PC-9 (cell line): ENCODE data around the gene BRINP2. TPM values are rescaled to one million over a fixed set of nuclear protein-coding genes. Genes with fewer than 3 reads are reported as not detected.

ENCODE experiments used
- BruUV-seq: library from RNA; stranded (reverse); fragments of 400-500 nt; replicated peaks from 2 replicates; lab custom pipeline; 2021; lab: Mats Ljungman, UMichigan
- CTCF ChIA-PET: fragments of 300-600 bp; sonication (Branson Sonifier 250); formaldehyde crosslinking; loops from one replicate; lab custom pipeline; 2022; ENCODE audit warnings: antibody characterized with exemption; lab: Charles Lee
- POLR2A ChIA-PET: fragments of 300-600 bp; sonication (Branson Sonifier 250); formaldehyde crosslinking; loops from one replicate; lab custom pipeline; 2022; ENCODE audit warnings: antibody characterized with exemption; ENCODE audit not compliant: unreplicated experiment; lab: Charles Lee
- DNase-seq, 2 experiments: peaks; one replicate each; pipeline versions ENCODE4 v3.0.0 to v3.0.0-alpha.2; 2015 to 2022; ENCODE audit warnings: mixed read lengths in 1 of 2
- H2AFZ ChIP-seq: fragments of 200-600 bp; sonication (generic); 2 replicates; pipeline ENCODE4 v1.8.1; 2017; ENCODE audit warnings: antibody characterized with exemption
- H3F3A ChIP-seq: fragments of 200-600 bp; sonication (generic); 2 replicates; pipeline ENCODE4 v1.8.1; 2017; ENCODE audit warnings: antibody characterized with exemption, mild to moderate bottlenecking, low read depth; ENCODE audit not compliant: insufficient read depth
- H3K27ac ChIP-seq: fragments of 200-600 bp; sonication (generic); 2 replicates; pipeline ENCODE4 v1.6.1; 2016; ENCODE audit warnings: mixed run types
- H3K27me3 ChIP-seq: fragments of 200-600 bp; sonication (generic); 2 replicates; pipeline ENCODE4 v1.6.1; 2016; ENCODE audit warnings: low read depth, mixed run types; ENCODE audit not compliant: insufficient read depth
- H3K36me3 ChIP-seq: fragments of 200-600 bp; sonication (generic); 2 replicates; pipeline ENCODE4 v1.6.1; 2016; ENCODE audit warnings: low read depth, mixed run types
- H3K4me1 ChIP-seq: fragments of 200-600 bp; sonication (generic); replicated peaks from 2 replicates; pipeline ENCODE4 v1.6.1; 2016; ENCODE audit warnings: mixed run types; ENCODE audit not compliant: insufficient read depth
- H3K4me2 ChIP-seq: fragments of 200-600 bp; sonication (generic); 2 replicates; pipeline ENCODE4 v1.6.1; 2017; ENCODE audit warnings: mixed run types
- H3K4me3 ChIP-seq: fragments of 200-600 bp; sonication (generic); 2 replicates; pipeline ENCODE4 v1.6.1; 2016; ENCODE audit warnings: mixed run types
- H3K79me2 ChIP-seq: fragments of 200-600 bp; sonication (generic); 2 replicates; pipeline ENCODE4 v1.6.1; 2017; ENCODE audit warnings: low read depth, mixed run types
- H3K9me2 ChIP-seq: fragments of 200-600 bp; sonication (generic); 2 replicates; pipeline ENCODE4 v1.8.1; 2017; ENCODE audit warnings: mild to moderate bottlenecking; ENCODE audit not compliant: insufficient read depth
- H3K9me3 ChIP-seq: fragments of 200-600 bp; sonication (generic); 2 replicates; pipeline ENCODE4 v1.8.1; 2016; ENCODE audit warnings: low read depth; ENCODE audit not compliant: insufficient read depth
- H4K20me1 ChIP-seq: fragments of 200-600 bp; sonication (generic); 2 replicates; pipeline ENCODE4 v1.8.1; 2017; ENCODE audit not compliant: insufficient read depth
- CTCF ChIP-seq: fragments of 200-600 bp; sonication (generic); conservative IDR thresholded peaks from 2 replicates; pipeline ENCODE4 v1.6.1; 2017; ENCODE audit warnings: mixed run types, antibody characterized with exemption, mild to moderate bottlenecking, moderate library complexity
- EZH2 ChIP-seq: fragments of 200-600 bp; sonication (generic); IDR thresholded peaks from 2 replicates; pipeline ENCODE4 v1.8.0; 2017; ENCODE audit warnings: antibody characterized with exemption, low read depth
- intact Hi-C: fragments of 100-400 bp; cut with micrococcal nuclease; formaldehyde crosslinking; loops from one replicate; pipeline ENCODE4 v1.10.0; 2022; ENCODE audit not compliant: unreplicated experiment
- total RNA-seq: library from RNA; stranded (reverse); gene quantifications from 2 replicates; pipeline ENCODE4 v1.2.3, GENCODE V29; 2021

The BRINP2 gene
- total RNA-seq, 1 experiment from 2014 or later: not detected

GRCh38 chr1:177252877-177253276 lies 82.1 kb downstream of the BRINP2 start:
- H3K4me1 ChIP-seq: no peaks in the 10 kb centered on the region
- no peaks in the 10 kb centered on the region for H3K9me2 ChIP-seq
- no peak overlapping the region for H2AFZ ChIP-seq
- intact Hi-C loops: no loop called here
- POLR2A ChIA-PET: no interaction called here
- DNase-seq: no peak
- no peaks in the 10 kb centered on the region for H3K9me3 ChIP-seq
- no peaks in the 10 kb centered on the region for H3K36me3 ChIP-seq
- H3K4me3 ChIP-seq: no peak overlapping the region
- no peak overlapping the region for H3K4me2 ChIP-seq
- no peaks in the 10 kb centered on the region for H4K20me1 ChIP-seq
- H3K27ac ChIP-seq: no peak overlapping the region
- CTCF ChIA-PET: no interaction called here
- no peaks in the 10 kb centered on the region for H3K79me2 ChIP-seq
- H3F3A ChIP-seq: no peaks in the 10 kb centered on the region
- TF ChIP-seq EZH2 (no peak), CTCF (no peak)
- no peaks in the 10 kb centered on the region for H3K27me3 ChIP-seq
- BruUV-seq: no TSS peak

DNA sequence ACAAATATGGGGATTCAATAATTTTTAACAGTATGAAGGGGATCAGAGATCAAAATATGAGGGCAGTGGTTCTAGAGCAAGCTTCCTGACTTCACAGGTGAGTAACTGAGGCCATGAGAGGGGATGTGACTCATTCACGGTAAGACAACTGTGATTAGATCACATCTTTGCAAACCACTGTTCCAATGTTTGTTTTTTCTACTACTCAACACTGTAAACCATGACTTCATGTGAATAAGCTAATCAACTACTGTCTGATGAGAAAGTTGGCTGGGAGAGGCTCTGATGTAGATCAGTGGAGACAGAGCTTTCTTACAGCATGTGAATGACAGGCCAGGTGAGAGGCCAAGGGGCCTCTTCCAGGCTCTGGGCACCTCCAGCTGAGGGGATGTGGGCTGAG lies 84.7 kb downstream of the BRINP2 start:
- Histone ChIP-seq H3K4me1 (no peaks in the 10 kb centered on the region), H3K9me3 (no peaks in the 10 kb centered on the region), H3K36me3 (no peaks in the 10 kb centered on the region), H3F3A (no peaks in the 10 kb centered on the region), H3K4me3 (no peak overlapping the region), H3K9me2 (no peaks in the 10 kb centered on the region), H3K27me3 (no peaks in the 10 kb centered on the region), H4K20me1 (no peaks in the 10 kb centered on the region; the same call in 1 of the 2 replicates), H2AFZ (no peak overlapping the region), H3K27ac (no peak overlapping the region), H3K79me2 (no peaks in the 10 kb centered on the region), H3K4me2 (no peak overlapping the region)
- intact Hi-C loops: no loop called here
- POLR2A ChIA-PET: no interaction called here
- TF ChIP-seq CTCF: no peak
- no peak for TF ChIP-seq EZH2
- CTCF ChIA-PET: no interaction called here
- DNase-seq: no peak
- no TSS peak for BruUV-seq

DNA sequence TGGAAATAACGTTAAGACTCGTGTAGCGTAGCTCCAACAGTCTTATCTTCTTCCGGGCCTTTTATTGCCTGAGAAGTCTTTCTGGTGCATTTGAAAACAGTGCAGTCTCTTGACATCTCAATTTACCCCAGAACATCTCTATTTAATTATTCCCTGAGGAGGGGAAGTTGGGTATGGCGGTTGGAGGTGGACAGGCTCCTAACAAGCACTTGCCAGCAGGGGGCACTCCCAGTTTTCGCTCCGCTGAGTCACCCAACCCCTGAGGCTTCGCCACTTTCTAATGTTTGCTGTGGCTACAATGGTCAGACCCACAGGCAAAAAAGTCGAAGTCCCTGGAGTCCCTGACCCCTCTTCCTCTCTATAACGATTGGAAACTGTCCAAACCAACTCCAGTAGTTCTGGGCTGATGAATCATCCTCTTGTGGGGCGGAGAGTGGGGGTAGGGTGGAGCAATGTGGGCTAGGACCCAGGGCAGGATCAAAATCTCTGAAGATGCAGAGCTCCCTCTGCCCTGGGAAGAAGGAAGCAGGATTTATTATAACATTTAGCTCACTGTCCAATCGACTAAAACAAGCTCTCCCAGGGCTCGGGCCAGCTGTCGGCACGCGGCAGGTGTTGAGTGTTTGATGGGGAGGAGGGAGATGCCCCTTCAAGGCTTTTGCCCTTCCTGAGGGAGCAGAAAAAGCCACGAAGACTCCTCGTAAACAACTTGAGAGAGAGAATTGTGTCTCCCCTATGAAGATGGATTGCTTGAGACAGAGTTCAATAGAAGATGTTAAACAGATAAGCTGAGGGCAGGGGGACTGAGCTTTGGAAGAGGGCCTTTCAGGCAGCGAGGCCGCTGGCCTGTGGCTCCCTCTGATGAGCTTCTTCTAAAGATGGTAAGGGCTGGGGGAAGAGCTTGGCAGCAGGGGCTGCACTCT lies 85.7 kb downstream of the BRINP2 start:
- Histone ChIP-seq H3K4me1 (no peaks in the 10 kb centered on the region), H2AFZ (no peak overlapping the region), H3K9me3 (no peaks in the 10 kb centered on the region), H4K20me1 (no peaks in the 10 kb centered on the region; the same call in 1 of the 2 replicates), H3K4me3 (no peak overlapping the region), H3K79me2 (no peaks in the 10 kb centered on the region), H3K36me3 (no peaks in the 10 kb centered on the region), H3K27me3 (0 out of 2 replicates have a peak, but pooled peaks cover 2% of the 10 kb centered on the region), H3K9me2 (no peaks in the 10 kb centered on the region), H3K27ac (no peak overlapping the region), H3F3A (no peaks in the 10 kb centered on the region), H3K4me2 (no peak overlapping the region)
- CTCF ChIA-PET: no interaction called here
- POLR2A ChIA-PET: no interaction called here
- TF ChIP-seq CTCF (peak; percentile 30; the same call in 1 of the 2 replicates), EZH2 (no peak)
- DNase-seq: peak in 1 of 2 experiments; percentile 1
- intact Hi-C loops: no loop called here
- no TSS peak for BruUV-seq
